Keratinocyte (primary cell): ENCODE data around the gene IL1A.

ENCODE experiments used
- CTCF ChIP-seq, 3 experiments: IDR thresholded peaks in 1 of 3; conservative IDR thresholded peaks in 1 of 3; optimal IDR thresholded peaks in 1 of 3; 2 replicates in 2 of 3; 3 replicates in 1 of 3; pipeline versions ENCODE3 to v1.5.1; 2011; ENCODE audit warnings: low read length in 3 of 3, mild to moderate bottlenecking in 3 of 3, moderate library complexity in 2 of 3, control low read depth in 1 of 3, inconsistent platforms in 1 of 3; ENCODE audit not compliant: insufficient read depth in 2 of 3; ENCODE audit errors: extremely low read depth in 1 of 3
- EZH2 ChIP-seq: IDR thresholded peaks from one replicate; pipeline ENCODE4 v1.6.1; 2012; ENCODE audit warnings: inconsistent platforms, mild to moderate bottlenecking, low read length, moderate library complexity

- TF ChIP-seq CTCF (optimal IDR thresholded peaks at IDR 0.05 in 1 of 3, IDR thresholded peaks at IDR 0.05 in 1 of 3, conservative IDR thresholded peaks at IDR 0.05 in 1 of 3; ENCODE audit: extremely low read depth in 1 of 3, insufficient read depth in 2 of 3, low read length in 3 of 3) (peak in 2 of 3 experiments; percentile 19 to 29), EZH2 (no peak)
These were observed 59.4 kb downstream of the IL1A start for GRCh38 chr2:112724591-112725525.
